IMR-90 (cell line): ENCODE measurements around the gene XRCC5. TPM values are rescaled to one million over a fixed set of nuclear protein-coding genes. Genes with fewer than 3 reads are reported as not detected.
A peak's percentile ranks its signal among the peaks of the same experiment; 100 is the strongest.

Experiments used
- ATAC-seq: fragments of 200-7000 bp; cut with Tn5 transposase; 2 replicates; pipeline ENCODE4 v1.9.1; 2020; ENCODE audit warnings: low read depth, mild to moderate bottlenecking, moderate library complexity
- BruUV-seq: library from RNA; stranded (reverse); fragments of 400-500 nt; replicated peaks from 2 replicates; lab custom pipeline; 2021; lab: Mats Ljungman, UMichigan
- CTCF ChIA-PET: fragments of 300-600 bp; formaldehyde crosslinking; extraction: SDS; loops from one replicate; lab custom pipeline; 2021; ENCODE audit warnings: antibody characterized with exemption; lab: Yijun Ruan, JAX
- POLR2A ChIA-PET: fragments of 300-600 bp; sonication (Branson Sonifier 250); formaldehyde crosslinking; loops from one replicate; lab custom pipeline; 2022; ENCODE audit warnings: antibody characterized with exemption; ENCODE audit not compliant: unreplicated experiment; lab: Charles Lee
- DNase-seq: peaks from one replicate; pipeline ENCODE4 v3.0.0; 2013
- H2AFZ ChIP-seq: replicated peaks from 2 replicates; pipeline ENCODE3; 2013; ENCODE audit warnings: low read length, mild to moderate bottlenecking; ENCODE audit not compliant: poor library complexity
- H2AK5ac ChIP-seq: 2 replicates; pipeline ENCODE4 v1.6.1; 2013; ENCODE audit warnings: low read depth, low read length, inconsistent platforms
- H2AK9ac ChIP-seq: replicated peaks from 2 replicates; pipeline ENCODE3; 2013; ENCODE audit warnings: mild to moderate bottlenecking, low read depth, low read length, moderate library complexity; ENCODE audit not compliant: poor library complexity
- H2BK120ac ChIP-seq: 2 replicates; pipeline ENCODE4 v1.6.1; 2013; ENCODE audit warnings: low read depth, low read length, inconsistent platforms
- H2BK15ac ChIP-seq: 3 replicates; pipeline ENCODE4 v1.6.1; 2013; ENCODE audit warnings: low read depth, low read length, inconsistent platforms
- H2BK20ac ChIP-seq: 2 replicates; pipeline ENCODE4 v1.6.1; 2013; ENCODE audit warnings: low read depth, mild to moderate bottlenecking, inconsistent platforms, low read length, moderate library complexity
- H2BK5ac ChIP-seq: 2 replicates; pipeline ENCODE4 v1.6.1; 2013; ENCODE audit warnings: mild to moderate bottlenecking, low read depth, low read length, inconsistent platforms; ENCODE audit not compliant: poor library complexity, severe bottlenecking
- H3K14ac ChIP-seq: replicated peaks from 2 replicates; pipeline ENCODE4 v1.6.1; 2013; ENCODE audit warnings: low read depth, low read length, inconsistent platforms
- H3K18ac ChIP-seq: 2 replicates; pipeline ENCODE4 v1.6.1; 2013; ENCODE audit warnings: low read depth, low read length, control low read depth
- H3K23ac ChIP-seq: 2 replicates; pipeline ENCODE4 v1.6.1; 2013; ENCODE audit warnings: low read depth, low read length, inconsistent platforms
- H3K27ac ChIP-seq: 2 replicates; pipeline ENCODE4 v1.5.1; 2013; ENCODE audit warnings: mild to moderate bottlenecking, control low read depth, low read length; ENCODE audit not compliant: insufficient read depth
- H3K27me3 ChIP-seq: 2 replicates; pipeline ENCODE4 v1.6.1; 2013; ENCODE audit warnings: low read length; ENCODE audit not compliant: control insufficient read depth, insufficient read depth
- H3K36me3 ChIP-seq: 2 replicates; pipeline ENCODE4 v1.6.1; 2013; ENCODE audit warnings: low read length, mixed read lengths; ENCODE audit not compliant: control insufficient read depth, insufficient read depth
- H3K4ac ChIP-seq: 2 replicates; pipeline ENCODE4 v1.6.1; 2013; ENCODE audit warnings: low read depth, low read length, inconsistent platforms
- H3K4me1 ChIP-seq: 2 replicates; pipeline ENCODE4 v1.6.1; 2013; ENCODE audit warnings: low read length, mixed read lengths; ENCODE audit not compliant: control insufficient read depth, insufficient read depth
- H3K4me2 ChIP-seq: 2 replicates; pipeline ENCODE4 v1.6.1; 2013; ENCODE audit warnings: low read depth, mild to moderate bottlenecking, control low read depth, low read length, moderate library complexity
- H3K4me3 ChIP-seq: 2 replicates; pipeline ENCODE4 v1.5.1; 2013; ENCODE audit warnings: low read depth, mild to moderate bottlenecking, control low read depth, low read length, moderate library complexity; ENCODE audit not compliant: insufficient read depth
- H3K56ac ChIP-seq: 2 replicates; pipeline ENCODE4 v1.6.1; 2013; ENCODE audit warnings: low read length, inconsistent platforms; ENCODE audit not compliant: insufficient read depth; ENCODE audit errors: extremely low read depth
- H3K79me1 ChIP-seq, 2 experiments: 2 replicates each; pipeline ENCODE4 v1.6.1; 2013; ENCODE audit warnings: low read length in 2 of 2, inconsistent platforms in 1 of 2, low read depth in 1 of 2
- H3K9ac ChIP-seq: 2 replicates; pipeline ENCODE4 v1.6.1; 2013; ENCODE audit warnings: low read depth, low read length, control low read depth
- H3K9me1 ChIP-seq: 2 replicates; pipeline ENCODE4 v1.6.1; 2013; ENCODE audit warnings: low read length, inconsistent platforms; ENCODE audit not compliant: insufficient read depth
- H3K9me3 ChIP-seq: 2 replicates; pipeline ENCODE4 v1.6.1; 2013; ENCODE audit warnings: low read length; ENCODE audit not compliant: control insufficient read depth, insufficient read depth
- H4K20me1 ChIP-seq: 2 replicates; pipeline ENCODE4 v1.6.1; 2013; ENCODE audit warnings: low read length, inconsistent platforms; ENCODE audit not compliant: insufficient read depth
- H4K5ac ChIP-seq: 2 replicates; pipeline ENCODE4 v1.6.1; 2013; ENCODE audit warnings: mild to moderate bottlenecking, low read depth, low read length, control low read depth
- H4K8ac ChIP-seq, 2 experiments: 2 replicates each; pipeline ENCODE4 v1.6.1; 2013; ENCODE audit warnings: low read depth in 2 of 2, low read length in 2 of 2, control low read depth in 1 of 2, inconsistent platforms in 1 of 2
- H4K91ac ChIP-seq: 2 replicates; pipeline ENCODE4 v1.6.1; 2013; ENCODE audit warnings: low read depth, low read length, inconsistent platforms; ENCODE audit not compliant: insufficient read depth
- CEBPB ChIP-seq: IDR thresholded peaks from 2 replicates; pipeline ENCODE4 v1.6.1; 2012; ENCODE audit warnings: low read depth, low read length, improper control_type of control experiment
- MXI1 ChIP-seq: IDR thresholded peaks from 2 replicates; pipeline ENCODE4 v1.6.1; 2012; ENCODE audit warnings: low read depth, mild to moderate bottlenecking, low read length, moderate library complexity, borderline replicate concordance
- WGBS, 2 experiments: methylation state at CpG; one replicate each; pipeline versions ENCODE4 v1.1.5 to v1.1.7; 2013; ENCODE audit warnings: missing lambda C conversion rate in 2 of 2; ENCODE audit not compliant: insufficient read length in 1 of 2; ENCODE audit errors: extremely low coverage in 2 of 2; 5-methylcytosine and 5-hydroxymethylcytosine counted together
- dilution Hi-C: fragments of 300-500 bp; cut with HindIII; formaldehyde crosslinking; loops from one replicate; pipeline ENCODE4 v1.14.3; 2018; ENCODE audit warnings: low sequenced_read_pairs; ENCODE audit not compliant: unreplicated experiment
- in situ Hi-C: fragments of 300-500 bp; cut with MboI; formaldehyde crosslinking; loops from 3 replicates; pipeline ENCODE4 v1.14.3; 2019; ENCODE audit warnings: low sequenced_read_pairs, inconsistent platforms, mixed read lengths
- intact Hi-C: fragments of 100-400 bp; cut with micrococcal nuclease; formaldehyde crosslinking; loops from 2 replicates; pipeline ENCODE4 v1.10.0; 2022
- polyA plus RNA-seq, 3 experiments: library from polyadenylated mRNA; depleted of rRNA; stranded (reverse); fragments of >200 nt; gene quantifications; 2 replicates each; pipeline ENCODE4 v1.2.3, GENCODE V29; 2012; ENCODE audit warnings: low replicate concordance in 1 of 3
- total RNA-seq: library from RNA; depleted of rRNA; stranded (reverse); fragments of >200 nt; gene quantifications from 2 replicates; pipeline ENCODE4 v1.2.3, GENCODE V29; 2012

Gene XRCC5
- total and polyA plus RNA-seq, 2 of the 4 experiments (the other 2 are of a cell fraction), result 144 to 509 TPM

DNA sequence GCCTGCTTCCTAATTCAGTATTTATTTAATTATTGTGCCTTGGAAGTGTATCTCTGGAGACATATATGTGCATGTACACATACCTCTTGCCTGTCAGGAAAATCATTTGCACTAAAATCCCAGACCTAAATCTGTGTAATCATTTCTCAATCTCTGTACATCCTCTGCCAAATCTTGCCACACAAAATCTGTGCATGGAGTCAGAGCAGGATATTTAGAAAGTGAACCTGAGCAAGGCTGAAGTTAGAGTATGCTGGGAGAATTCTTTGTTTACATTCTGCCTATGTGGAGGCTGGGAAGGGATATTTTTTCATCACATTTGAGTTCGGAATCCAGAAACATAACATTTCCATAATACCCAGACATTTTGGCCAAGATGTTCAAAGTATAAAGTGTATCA is 9.3 kb downstream of the XRCC5 start:
- H3K79me1 ChIP-seq, result peaks cover 44 to 62% of the 10 kb centered on the region in 2 experiments
- peaks cover 48% of the 10 kb centered on the region for H3K36me3 ChIP-seq
- H2AFZ ChIP-seq, result no peak overlapping the region
- H3K23ac ChIP-seq, result no peak overlapping the region
- no peaks in the 10 kb centered on the region for H3K27me3 ChIP-seq
- dilution Hi-C loops (no loop called here), in situ Hi-C loops (no loop called here), intact Hi-C loops (no loop called here)
- H3K9me1 ChIP-seq, result peaks cover 3% of the 10 kb centered on the region; the same call in 1 of the 2 replicates
- TF ChIP-seq MXI1, result no peak
- TF ChIP-seq CEBPB, result peak; percentile 48
- no peak overlapping the region for H4K5ac ChIP-seq
- H3K14ac ChIP-seq, result no peak overlapping the region
- H3K4me2 ChIP-seq, result no peak overlapping the region
- H2BK20ac ChIP-seq, result no peak overlapping the region
- no peak overlapping the region for H4K8ac ChIP-seq
- ChIA-PET POLR2A (no interaction called here), CTCF (interaction anchor here (0.6 kb wide), 1 partner anchor 113 kb away, joined by 4 read pairs; no protein-coding TSS in a partner anchor)
- no peak overlapping the region for H4K91ac ChIP-seq
- H3K27ac ChIP-seq, result no peak overlapping the region; the same call in 1 of the 2 replicates
- peaks cover 14% of the 10 kb centered on the region for H3K4me1 ChIP-seq
- H3K4ac ChIP-seq, result peak overlapping the region; percentile 11; the same call in 1 of the 2 replicates
- H3K9ac ChIP-seq, result no peak overlapping the region
- peaks cover 8% of the 10 kb centered on the region for H4K20me1 ChIP-seq
- no peak overlapping the region for H2BK15ac ChIP-seq
- H2AK5ac ChIP-seq, result no peak overlapping the region
- H3K56ac ChIP-seq, result no peak overlapping the region
- H2BK5ac ChIP-seq, result peak overlapping the region; percentile 5
- no peak overlapping the region for H2AK9ac ChIP-seq
- WGBS, 2 experiments, result no CpG with 5 or more reads among the region's 1 CpG
- H3K4me3 ChIP-seq, result no peak overlapping the region
- no peaks in the 10 kb centered on the region for H3K9me3 ChIP-seq
- ATAC-seq (peak; percentile 32; the same call in 1 of the 2 replicates), DNase-seq (peak; percentile 61)
- BruUV-seq, result no TSS peak
- H2BK120ac ChIP-seq, result no peak overlapping the region
- no peak overlapping the region for H3K18ac ChIP-seq
